ENCODE results near the gene KRT77. TPM values are rescaled to one million over a fixed set of nuclear protein-coding genes. Genes with fewer than 3 reads are reported as not detected.

The KRT77 gene
- total RNA-seq, 4 donors from 2014 or later = not detected

GRCh38 chr12:52648012-52648550 is 55.2 kb downstream of the KRT77 start:
- no peak for DNase-seq
- Histone ChIP-seq H3K36me3 (no peaks in the 10 kb centered on the region), H3K4me3 (no peak overlapping the region), H3K4me1 (peaks cover 0 to 10% (median 3%) of the 10 kb centered on the region in 4 donors), H3K27me3 (no peaks in the 10 kb centered on the region), H3K27ac (no peak overlapping the region), H3K9me3 (no peaks in the 10 kb centered on the region)
- intact Hi-C loops (cut with DNase I; ENCODE audit: low total_unique reads) (no loop called here), in situ Hi-C loops (cut with MboI; ENCODE audit: low pct_ligation_motif_present in 1 of 4, low pct_unique_long_range_greater_than_20kb in 1 of 4, low sequenced_read_pairs in 3 of 4) (no loop called here)
- TF ChIP-seq CTCF (IDR thresholded peaks at IDR 0.05) (no peak), EP300 (IDR thresholded peaks at IDR 0.05; ENCODE audit: low read depth) (no peak), POLR2A (IDR thresholded peaks at IDR 0.05) (no peak), POLR2AphosphoS5 (IDR thresholded peaks at IDR 0.05) (no peak)
- WGBS, 2 donors (ENCODE audit: low coverage in 1 of 2) = 94% methylated on average over 8 of the region's 8 CpGs; no CpG with 5 or more reads in 1 of the 2 donors

DNA sequence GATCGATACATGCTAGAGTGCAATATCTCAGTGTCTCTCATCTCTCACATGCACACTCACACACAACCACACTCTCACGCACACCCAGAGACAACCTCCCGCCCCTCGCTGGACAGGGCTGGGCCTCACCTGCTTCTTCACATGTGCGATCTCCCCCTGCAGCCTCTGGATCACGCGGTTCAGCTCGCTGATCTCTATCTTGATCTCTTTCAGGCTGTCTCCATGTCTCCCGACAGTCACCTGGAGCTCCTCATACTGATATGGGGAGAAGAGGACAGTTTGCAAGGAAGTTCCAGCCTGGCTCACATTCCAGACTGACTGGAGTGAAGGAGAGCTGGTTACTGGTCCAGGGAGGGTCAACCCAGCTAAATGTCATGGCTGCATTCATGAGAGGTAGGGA is 55.7 kb downstream of the KRT77 start:
- peaks cover 0 to 10% (median 3%) of the 10 kb centered on the region in 4 donors for H3K4me1 ChIP-seq
- H3K4me3 ChIP-seq = no peak overlapping the region
- H3K27ac ChIP-seq = no peak overlapping the region
- no peak for DNase-seq
- in situ Hi-C loops (cut with MboI; ENCODE audit: low pct_ligation_motif_present in 1 of 4, low pct_unique_long_range_greater_than_20kb in 1 of 4, low sequenced_read_pairs in 3 of 4) = no loop called here
- H3K27me3 ChIP-seq = no peaks in the 10 kb centered on the region
- no peaks in the 10 kb centered on the region for H3K36me3 ChIP-seq
- WGBS, 2 donors (ENCODE audit: low coverage in 1 of 2) = 83 to 92% methylated on average over 1 to 9 of the region's 9 CpGs
- TF ChIP-seq CTCF (IDR thresholded peaks at IDR 0.05) = no peak
- intact Hi-C loops (cut with DNase I; ENCODE audit: low total_unique reads) = no loop called here
- no peaks in the 10 kb centered on the region for H3K9me3 ChIP-seq

DNA sequence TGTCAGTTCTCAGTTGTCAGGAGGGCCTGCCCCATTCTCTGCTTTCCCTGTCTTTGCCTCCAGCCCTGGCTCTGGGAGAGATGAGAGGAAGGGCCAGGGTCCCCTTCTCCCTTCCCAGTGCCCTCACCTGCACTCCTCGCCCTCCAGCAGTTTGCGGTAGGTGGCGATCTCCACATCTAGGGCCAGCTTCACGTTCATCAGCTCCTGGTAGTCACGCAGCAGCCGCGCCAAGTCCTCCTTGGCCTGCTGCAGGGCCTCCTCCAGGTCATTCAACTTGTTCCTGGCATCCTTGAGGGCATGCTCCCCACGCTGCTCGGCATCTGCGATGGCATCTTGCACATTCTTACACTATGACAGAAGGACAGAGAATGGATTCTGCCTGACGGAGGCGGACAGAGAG is 56.7 kb downstream of the KRT77 start:
- Histone ChIP-seq H3K27me3 (peaks cover 5% of the 10 kb centered on the region), H3K4me1 (peaks cover 0 to 10% (median 3%) of the 10 kb centered on the region in 4 donors), H3K27ac (no peak overlapping the region), H3K36me3 (no peaks in the 10 kb centered on the region), H3K4me3 (no peak overlapping the region), H3K9me3 (no peaks in the 10 kb centered on the region)
- 93% methylated on average over 12 of the region's 12 CpGs; no CpG with 5 or more reads in 1 of the 2 donors for WGBS, 2 donors (ENCODE audit: low coverage in 1 of 2)
- in situ Hi-C loops (cut with MboI; ENCODE audit: low pct_ligation_motif_present in 1 of 4, low pct_unique_long_range_greater_than_20kb in 1 of 4, low sequenced_read_pairs in 3 of 4) = no loop called here
- TF ChIP-seq CTCF (IDR thresholded peaks at IDR 0.05) (no peak), POLR2AphosphoS5 (IDR thresholded peaks at IDR 0.05) (no peak), EP300 (IDR thresholded peaks at IDR 0.05; ENCODE audit: low read depth) (no peak), POLR2A (IDR thresholded peaks at IDR 0.05) (no peak)
- intact Hi-C loops (cut with DNase I; ENCODE audit: low total_unique reads) = no loop called here
- DNase-seq = no peak

GRCh38 chr12:52645982-52646381 is 57.3 kb downstream of the KRT77 start:
- TF ChIP-seq CTCF (IDR thresholded peaks at IDR 0.05) (no peak), EP300 (IDR thresholded peaks at IDR 0.05; ENCODE audit: low read depth) (no peak), POLR2AphosphoS5 (IDR thresholded peaks at IDR 0.05) (no peak), POLR2A (IDR thresholded peaks at IDR 0.05) (no peak)
- no peak overlapping the region for H3K27ac ChIP-seq
- DNase-seq = no peak
- no peak overlapping the region for H3K4me3 ChIP-seq
- no peaks in the 10 kb centered on the region for H3K9me3 ChIP-seq
- peaks cover 0 to 7% (median 3%) of the 10 kb centered on the region in 4 donors for H3K4me1 ChIP-seq
- H3K27me3 ChIP-seq = peaks cover 5% of the 10 kb centered on the region
- in situ Hi-C loops (cut with MboI; ENCODE audit: low pct_ligation_motif_present in 1 of 4, low pct_unique_long_range_greater_than_20kb in 1 of 4, low sequenced_read_pairs in 3 of 4) (no loop called here), intact Hi-C loops (cut with DNase I; ENCODE audit: low total_unique reads) (no loop called here)
- WGBS, 2 donors (ENCODE audit: low coverage in 1 of 2) = 79% methylated on average over 4 of the region's 4 CpGs; no CpG with 5 or more reads in 1 of the 2 donors
- H3K36me3 ChIP-seq = no peaks in the 10 kb centered on the region

All from transverse colon (tissue), 4 donors.